ENCODE data around the gene NRCAM. TPM values are rescaled to one million over a fixed set of nuclear protein-coding genes. Genes with fewer than 3 reads are reported as not detected.

The NRCAM gene
- total and polyA plus RNA-seq, 7 donors: 1.3 to 3.9 (median 1.8) TPM; not detected in 2

GRCh38 chr7:108408296-108408991 is 47.8 kb downstream of the NRCAM start:
- H3K9me3 ChIP-seq: no peaks in the 10 kb centered on the region
- DNase-seq: no peak
- WGBS, 2 donors: 82% methylated on average over 7 of the region's 7 CpGs
- no peaks in the 10 kb centered on the region for H3K27me3 ChIP-seq
- TF ChIP-seq CTCF (IDR thresholded peaks at IDR 0.05): no peak
- TF ChIP-seq POLR2A (IDR thresholded peaks at IDR 0.05): no peak
- TF ChIP-seq EP300 (IDR thresholded peaks at IDR 0.05): no peak
- no peak for TF ChIP-seq POLR2AphosphoS5 (IDR thresholded peaks at IDR 0.05)
- intact Hi-C loops (cut with DNase I): no loop called here
- H3K27ac ChIP-seq: no peak overlapping the region
- H3K4me3 ChIP-seq: no peak overlapping the region
- H3K4me1 ChIP-seq: no peaks in the 10 kb centered on the region
- no peaks in the 10 kb centered on the region for H3K36me3 ChIP-seq

DNA sequence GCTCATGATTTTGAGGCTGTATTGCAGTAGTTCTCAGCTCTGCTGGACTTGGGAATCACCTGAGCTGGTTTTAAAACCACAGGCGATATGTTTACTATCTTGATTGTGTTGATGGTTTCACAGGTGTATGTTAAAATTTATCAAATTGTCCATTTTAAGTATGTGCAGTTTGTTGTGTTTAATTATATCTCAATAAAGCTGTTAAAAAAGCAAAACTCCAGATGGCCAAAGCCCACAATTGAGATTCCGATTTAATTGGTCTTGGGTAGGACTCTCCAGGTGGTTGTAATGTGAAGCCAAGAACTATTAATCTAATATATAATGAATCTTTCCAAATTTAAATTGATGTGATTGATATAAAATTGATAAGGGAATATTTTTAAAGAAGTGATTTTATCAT is 48.6 kb downstream of the NRCAM start:
- intact Hi-C loops (cut with DNase I): no loop called here
- H3K27ac ChIP-seq: no peak overlapping the region
- H3K9me3 ChIP-seq: no peaks in the 10 kb centered on the region
- no peaks in the 10 kb centered on the region for H3K27me3 ChIP-seq
- DNase-seq: no peak
- no peaks in the 10 kb centered on the region for H3K36me3 ChIP-seq
- WGBS, 2 donors: 76 to 90% methylated on average over 2 of the region's 2 CpGs
- H3K4me3 ChIP-seq: no peak overlapping the region
- no peaks in the 10 kb centered on the region for H3K4me1 ChIP-seq
- TF ChIP-seq POLR2AphosphoS5 (IDR thresholded peaks at IDR 0.05) (no peak), POLR2A (IDR thresholded peaks at IDR 0.05) (no peak), EP300 (IDR thresholded peaks at IDR 0.05) (no peak), CTCF (IDR thresholded peaks at IDR 0.05) (no peak)

DNA sequence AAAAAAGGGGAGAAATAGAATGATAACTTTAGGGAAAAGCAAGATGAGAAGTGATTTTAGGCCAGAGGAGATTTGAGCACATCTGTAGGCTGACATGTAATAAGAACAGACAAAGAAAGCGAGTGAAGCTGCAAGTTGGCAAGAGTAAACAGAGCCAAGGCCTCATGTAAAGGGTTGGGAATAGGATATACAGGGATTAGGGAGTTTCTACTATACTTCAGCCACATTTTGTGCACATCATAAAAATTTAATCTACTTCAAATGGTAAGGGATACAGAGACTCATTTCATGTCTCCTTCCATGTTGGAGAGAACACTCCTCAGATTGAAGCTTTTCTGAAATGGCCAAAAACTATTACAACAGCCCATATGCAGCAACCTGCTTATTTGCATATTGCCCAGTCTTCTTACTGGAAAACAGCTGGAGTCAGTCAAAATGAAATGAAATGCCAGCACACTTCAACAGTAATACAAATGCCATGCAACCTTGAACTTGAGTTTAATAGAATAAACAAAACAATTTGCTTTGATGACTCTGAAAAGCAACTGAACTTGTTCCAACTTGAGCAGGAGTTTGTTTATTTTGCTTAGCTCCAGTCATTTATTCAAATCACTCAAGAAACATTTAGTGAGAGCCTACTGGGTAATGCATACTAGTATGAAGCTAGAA is 49.9 kb downstream of the NRCAM start:
- TF ChIP-seq POLR2A (IDR thresholded peaks at IDR 0.05) (no peak), POLR2AphosphoS5 (IDR thresholded peaks at IDR 0.05) (no peak), EP300 (IDR thresholded peaks at IDR 0.05) (no peak), CTCF (IDR thresholded peaks at IDR 0.05) (no peak)
- H3K9me3 ChIP-seq: no peaks in the 10 kb centered on the region
- no peak for DNase-seq
- H3K36me3 ChIP-seq: no peaks in the 10 kb centered on the region
- H3K4me3 ChIP-seq: no peak overlapping the region
- H3K4me1 ChIP-seq: no peaks in the 10 kb centered on the region
- H3K27me3 ChIP-seq: no peaks in the 10 kb centered on the region
- no peak overlapping the region for H3K27ac ChIP-seq
- WGBS, 2 donors: 85 to 86% methylated on average over 1 of the region's 1 CpG
- intact Hi-C loops (cut with DNase I): no loop called here

GRCh38 chr7:108404509-108405420 is 51.5 kb downstream of the NRCAM start:
- DNase-seq: no peak
- H3K4me1 ChIP-seq: no peaks in the 10 kb centered on the region
- TF ChIP-seq EP300 (IDR thresholded peaks at IDR 0.05) (no peak), POLR2A (IDR thresholded peaks at IDR 0.05) (no peak)
- no peak overlapping the region for H3K27ac ChIP-seq
- WGBS, 2 donors: 92% methylated on average over 11 of the region's 11 CpGs
- H3K4me3 ChIP-seq: no peak overlapping the region
- intact Hi-C loops (cut with DNase I): no loop called here
- H3K27me3 ChIP-seq: no peaks in the 10 kb centered on the region
- no peaks in the 10 kb centered on the region for H3K36me3 ChIP-seq
- no peaks in the 10 kb centered on the region for H3K9me3 ChIP-seq

Data from sigmoid colon (tissue), 7 donors.